ENCODE measurements around the gene ANO5. TPM values are rescaled to one million over a fixed set of nuclear protein-coding genes. Genes with fewer than 3 reads are reported as not detected.

ANO5 gene
- total RNA-seq: 1 to 10 TPM; 4.8 to 7.1 TPM
- 5.8 TPM for polyA plus RNA-seq (ENCODE audit: insufficient read depth, low read depth, low replicate concordance)
- long read RNA-seq, donor 1: 0 reads
- long read RNA-seq, donor 2: 0 reads

GRCh38 chr11:22192642-22193347, at the start of gene ANO5:
ANO5 (plus strand) TSS chr11:22193085; CDS start chr11:22193493, 408 bp downstream.
- intact Hi-C loops (cut with DNase I; ENCODE audit: low total_unique reads): no loop called here
- peak within 1 kb of the TSS; percentile 49 to 53 for H3K27ac ChIP-seq

GRCh38 chr11:22151649-22152197, 41.2 kb upstream of the ANO5 start:
- no peaks in the 10 kb centered on the region for H3K36me3 ChIP-seq (ENCODE audit: low read depth, missing control alignments)
- no peaks in the 10 kb centered on the region for H3K27me3 ChIP-seq
- H3K4me3 ChIP-seq: no peak overlapping the region
- H3K9me3 ChIP-seq: no peaks in the 10 kb centered on the region
- TF ChIP-seq CTCF (IDR thresholded peaks at IDR 0.05): no peak
- TF ChIP-seq POLR2A (IDR thresholded peaks at IDR 0.05): no peak
- no peak for DNase-seq
- no peaks in the 10 kb centered on the region for H3K4me1 ChIP-seq
- H3K27ac ChIP-seq: no peak overlapping the region
- WGBS, 2 donors: 63 to 83% methylated on average over 4 of the region's 4 CpGs
- intact Hi-C loops (cut with DNase I; ENCODE audit: low total_unique reads): no loop called here

More at GRCh38 chr11:22192642-22193347, at the start of gene ANO5:
- Histone ChIP-seq H3K4me1 (no peaks in the 10 kb centered on the region), H3K27me3 (no peaks in the 10 kb centered on the region), H3K36me3 (ENCODE audit: low read depth, missing control alignments) (no peaks in the 10 kb centered on the region), H3K4me3 (peak within 1 kb of the TSS; percentile 65 to 81), H3K9me3 (no peaks in the 10 kb centered on the region)
- peak; percentile 74 for DNase-seq
- 0 to 1% methylated on average over 45 to 56 of the region's 56 CpGs for WGBS, 2 donors
- no peak for TF ChIP-seq CTCF (IDR thresholded peaks at IDR 0.05)
- TF ChIP-seq POLR2A (IDR thresholded peaks at IDR 0.05): no peak

- Histone ChIP-seq H3K27me3 (no peaks in the 10 kb centered on the region), H3K9me3 (no peaks in the 10 kb centered on the region), H3K4me1 (no peaks in the 10 kb centered on the region), H3K4me3 (no peak overlapping the region), H3K27ac (no peak overlapping the region), H3K36me3 (ENCODE audit: low read depth, missing control alignments) (no peaks in the 10 kb centered on the region)
- 90% methylated on average over 2 of the region's 2 CpGs for WGBS, 2 donors
- TF ChIP-seq POLR2A (IDR thresholded peaks at IDR 0.05): no peak
- no peak for TF ChIP-seq CTCF (IDR thresholded peaks at IDR 0.05)
- DNase-seq: no peak
- intact Hi-C loops (cut with DNase I; ENCODE audit: low total_unique reads): no loop called here
These were observed 35.4 kb upstream of the ANO5 start for GRCh38 chr11:22157531-22157930.

GRCh38 chr11:22161489-22161888, 31.4 kb upstream of the ANO5 start:
- H3K27me3 ChIP-seq: no peaks in the 10 kb centered on the region
- no peak overlapping the region for H3K4me3 ChIP-seq
- TF ChIP-seq POLR2A (IDR thresholded peaks at IDR 0.05) (no peak), CTCF (IDR thresholded peaks at IDR 0.05) (no peak)
- intact Hi-C loops (cut with DNase I; ENCODE audit: low total_unique reads): no loop called here
- H3K36me3 ChIP-seq (ENCODE audit: low read depth, missing control alignments): no peaks in the 10 kb centered on the region
- H3K4me1 ChIP-seq: no peaks in the 10 kb centered on the region
- WGBS, 2 donors: 53 to 66% methylated on average over 1 of the region's 1 CpG
- no peak for DNase-seq
- H3K9me3 ChIP-seq: no peaks in the 10 kb centered on the region
- H3K27ac ChIP-seq: no peak overlapping the region
